ENCODE measurements around the gene PEA15.

Gene PEA15

GRCh38 chr1:160177667-160178066 lies 27.5 kb upstream of the PEA15 start:
- TF ChIP-seq REST (IDR thresholded peaks at IDR 0.05; ENCODE audit: insufficient replicate concordance, low read depth): no peak
- no peak for TF ChIP-seq POLR2AphosphoS5 (IDR thresholded peaks at IDR 0.05; ENCODE audit: low read depth)
- no peak for TF ChIP-seq GABPA (IDR thresholded peaks at IDR 0.05; ENCODE audit: low read depth)
- no peak for TF ChIP-seq CTCF (IDR thresholded peaks at IDR 0.05; ENCODE audit: insufficient read depth, low read length)
- no peak for TF ChIP-seq SPI1 (IDR thresholded peaks at IDR 0.05; ENCODE audit: borderline replicate concordance, low read depth)
- H3K27ac ChIP-seq (replicated peaks): no peak overlapping the region

GRCh38 chr1:160178731-160179130 lies 26.5 kb upstream of the PEA15 start:
- DNase-seq (ENCODE audit: low read depth in 1 of 2, low spot score in 1 of 2): no peak
- TF ChIP-seq POLR2AphosphoS5 (IDR thresholded peaks at IDR 0.05; ENCODE audit: low read depth) (no peak), GABPA (IDR thresholded peaks at IDR 0.05; ENCODE audit: low read depth) (no peak), CTCF (IDR thresholded peaks at IDR 0.05; ENCODE audit: insufficient read depth, low read length) (no peak), REST (IDR thresholded peaks at IDR 0.05; ENCODE audit: insufficient replicate concordance, low read depth) (no peak), SPI1 (IDR thresholded peaks at IDR 0.05; ENCODE audit: borderline replicate concordance, low read depth) (no peak)
- Histone ChIP-seq H3K27ac (replicated peaks) (no peak overlapping the region), H3K27me3 (ENCODE audit: insufficient read depth, poor library complexity, severe bottlenecking) (no peaks in the 10 kb centered on the region), H3K4me3 (replicated peaks; ENCODE audit: insufficient read depth, low read length) (no peak overlapping the region)

More at GRCh38 chr1:160177667-160178066, 27.5 kb upstream of the PEA15 start:
- Histone ChIP-seq H3K4me3 (replicated peaks; ENCODE audit: insufficient read depth, low read length) (no peak overlapping the region), H3K27me3 (ENCODE audit: insufficient read depth, poor library complexity, severe bottlenecking) (no peaks in the 10 kb centered on the region)
- no peak for DNase-seq (ENCODE audit: low read depth in 1 of 2, low spot score in 1 of 2)

GRCh38 chr1:160179336-160179735 lies 25.8 kb upstream of the PEA15 start:
- no peak for TF ChIP-seq CTCF (IDR thresholded peaks at IDR 0.05; ENCODE audit: insufficient read depth, low read length)
- no peak for TF ChIP-seq SPI1 (IDR thresholded peaks at IDR 0.05; ENCODE audit: borderline replicate concordance, low read depth)
- no peak for TF ChIP-seq GABPA (IDR thresholded peaks at IDR 0.05; ENCODE audit: low read depth)
- no peak for TF ChIP-seq POLR2AphosphoS5 (IDR thresholded peaks at IDR 0.05; ENCODE audit: low read depth)
- TF ChIP-seq REST (IDR thresholded peaks at IDR 0.05; ENCODE audit: insufficient replicate concordance, low read depth): no peak
- no peak for DNase-seq (ENCODE audit: low read depth in 1 of 2, low spot score in 1 of 2)
- no peak overlapping the region for H3K4me3 ChIP-seq (replicated peaks; ENCODE audit: insufficient read depth, low read length)
- no peaks in the 10 kb centered on the region for H3K27me3 ChIP-seq (ENCODE audit: insufficient read depth, poor library complexity, severe bottlenecking)
- H3K27ac ChIP-seq (replicated peaks): no peak overlapping the region
